SK-N-SH (cell line): ENCODE measurements around the gene SLC9A5.

Source experiments
- CTCF ChIP-seq: fragments of 200-600 bp; sonication (generic); IDR thresholded peaks from 2 replicates; pipeline ENCODE4 v1.6.1; 2017; ENCODE audit warnings: antibody characterized with exemption, mild to moderate bottlenecking, moderate library complexity
- EP300 ChIP-seq, 2 experiments: IDR thresholded peaks; 2 replicates each; pipeline versions ENCODE4 v1.4.0 to v1.6.1; 2012; ENCODE audit warnings: borderline replicate concordance in 1 of 2, low read depth in 1 of 2, low read length in 1 of 2
- EZH2phosphoT487 ChIP-seq: fragments of 200-600 bp; sonication (generic); IDR thresholded peaks from 2 replicates; pipeline ENCODE4 v1.6.1; 2017; ENCODE audit warnings: low read depth, mixed run types, mild to moderate bottlenecking, antibody characterized with exemption, moderate library complexity, borderline replicate concordance
- FOXM1 ChIP-seq: IDR thresholded peaks from 2 replicates; pipeline ENCODE4 v1.4.0; 2012; ENCODE audit warnings: low read depth, mild to moderate bottlenecking
- MAX ChIP-seq: IDR thresholded peaks from 2 replicates; pipeline ENCODE4 v1.4.0; 2012; ENCODE audit warnings: low read depth
- PBX3 ChIP-seq: IDR thresholded peaks from 2 replicates; pipeline ENCODE4; 2012
- POLR2AphosphoS5 ChIP-seq: IDR thresholded peaks from 2 replicates; pipeline ENCODE4 v1.6.1; 2012; ENCODE audit warnings: low read depth, low read length
- REST ChIP-seq: IDR thresholded peaks from 2 replicates; pipeline ENCODE4 v1.6.1; 2012; ENCODE audit warnings: mild to moderate bottlenecking, low read depth, low read length, moderate library complexity
- RXRA ChIP-seq: IDR thresholded peaks from 2 replicates; pipeline ENCODE4 v1.4.0; 2012; ENCODE audit warnings: low read depth, mild to moderate bottlenecking, borderline replicate concordance
- SIN3A ChIP-seq: IDR thresholded peaks from 2 replicates; pipeline ENCODE4 v1.6.1; 2012; ENCODE audit warnings: low read depth, mild to moderate bottlenecking, low read length, moderate library complexity, borderline replicate concordance
- USF2 ChIP-seq: fragments of 150-350 bp; IDR thresholded peaks from 2 replicates; pipeline ENCODE4 v1.6.1; 2017; ENCODE audit warnings: antibody characterized with exemption, low read length, low read depth, borderline replicate concordance

- TF ChIP-seq MAX (no peak), POLR2AphosphoS5 (no peak), REST (no peak), SIN3A (no peak), PBX3 (no peak), CTCF (no peak), RXRA (no peak), FOXM1 (no peak), USF2 (no peak), EP300 (IDR thresholded peaks at IDR 0.05; ENCODE audit: borderline replicate concordance in 1 of 2, low read depth in 1 of 2, low read length in 1 of 2) (no peak), EZH2phosphoT487 (no peak)
Observed at GRCh38 chr16:67212766-67213165, 36.0 kb upstream of the SLC9A5 start.
